ENCODE data around the gene ADGRL2.
"Not testable (repeated sequence)": the region's sequence is repeated elsewhere in the genome, so short reads cannot be mapped to it uniquely, and the experiment has no call there.

The ADGRL2 gene

GRCh38 chr1:81885291-81885690 lies 84.6 kb downstream of the ADGRL2 start:
- H3K4me3 ChIP-seq (ENCODE audit: low read depth, low read length): no peak overlapping the region
- no peak for DNase-seq (ENCODE audit: low read depth)
- in situ Hi-C loops (cut with HindIII; ENCODE audit: low sequenced_read_pairs): loop anchor here (5.0 kb wide), 1 partner anchor 53 kb away; no protein-coding TSS in a partner anchor
- TF ChIP-seq, protein P1, sequence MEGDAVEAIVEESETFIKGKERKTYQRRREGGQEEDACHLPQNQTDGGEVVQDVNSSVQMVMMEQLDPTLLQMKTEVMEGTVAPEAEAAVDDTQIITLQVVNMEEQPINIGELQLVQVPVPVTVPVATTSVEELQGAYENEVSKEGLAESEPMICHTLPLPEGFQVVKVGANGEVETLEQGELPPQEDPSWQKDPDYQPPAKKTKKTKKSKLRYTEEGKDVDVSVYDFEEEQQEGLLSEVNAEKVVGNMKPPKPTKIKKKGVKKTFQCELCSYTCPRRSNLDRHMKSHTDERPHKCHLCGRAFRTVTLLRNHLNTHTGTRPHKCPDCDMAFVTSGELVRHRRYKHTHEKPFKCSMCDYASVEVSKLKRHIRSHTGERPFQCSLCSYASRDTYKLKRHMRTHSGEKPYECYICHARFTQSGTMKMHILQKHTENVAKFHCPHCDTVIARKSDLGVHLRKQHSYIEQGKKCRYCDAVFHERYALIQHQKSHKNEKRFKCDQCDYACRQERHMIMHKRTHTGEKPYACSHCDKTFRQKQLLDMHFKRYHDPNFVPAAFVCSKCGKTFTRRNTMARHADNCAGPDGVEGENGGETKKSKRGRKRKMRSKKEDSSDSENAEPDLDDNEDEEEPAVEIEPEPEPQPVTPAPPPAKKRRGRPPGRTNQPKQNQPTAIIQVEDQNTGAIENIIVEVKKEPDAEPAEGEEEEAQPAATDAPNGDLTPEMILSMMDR (IDR thresholded peaks at IDR 0.05; ENCODE audit: low read depth, low read length, missing control alignments): no peak

DNA sequence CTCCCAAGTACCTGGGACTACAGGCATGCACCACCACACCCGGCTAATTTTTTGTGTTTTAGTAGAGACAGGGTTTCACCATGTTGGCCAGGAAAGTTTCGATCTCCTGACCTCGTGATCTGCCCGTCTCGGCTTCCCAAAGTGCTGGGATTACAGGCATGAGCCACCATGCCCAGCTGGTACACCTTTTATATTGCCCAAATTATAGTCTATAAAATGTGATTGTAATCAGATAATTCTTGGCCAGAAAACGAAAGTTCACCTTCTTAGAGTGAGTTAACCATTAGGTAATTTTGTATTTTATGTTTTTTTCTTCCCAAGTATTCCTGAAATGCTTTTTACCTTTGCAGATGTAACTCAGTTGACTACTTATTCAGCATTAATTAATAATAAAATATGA lies 85.6 kb downstream of the ADGRL2 start:
- H3K4me3 ChIP-seq (ENCODE audit: low read depth, low read length): not testable (repeated sequence)
- in situ Hi-C loops (cut with HindIII; ENCODE audit: low sequenced_read_pairs): loop anchor here (5.0 kb wide), 1 partner anchor 54 kb away; no protein-coding TSS in a partner anchor

GRCh38 chr1:81887421-81888144 lies 86.8 kb downstream of the ADGRL2 start:
- in situ Hi-C loops (cut with HindIII; ENCODE audit: low sequenced_read_pairs): loop anchor here (5.0 kb wide), 1 partner anchor 55 kb away; no protein-coding TSS in a partner anchor
- no peak for DNase-seq (ENCODE audit: low read depth)
- TF ChIP-seq, protein P1 (IDR thresholded peaks at IDR 0.05; ENCODE audit: low read depth, low read length, missing control alignments): no peak
- H3K4me3 ChIP-seq (ENCODE audit: low read depth, low read length): no peak overlapping the region

More for the DNA sequence above, 85.6 kb downstream of the ADGRL2 start:
- not testable (repeated sequence) for DNase-seq (ENCODE audit: low read depth)

GRCh38 chr1:81889166-81889565 lies 88.4 kb downstream of the ADGRL2 start:
- H3K4me3 ChIP-seq (ENCODE audit: low read depth, low read length): no peak overlapping the region
- TF ChIP-seq, protein P1 (IDR thresholded peaks at IDR 0.05; ENCODE audit: low read depth, low read length, missing control alignments): no peak
- in situ Hi-C loops (cut with HindIII; ENCODE audit: low sequenced_read_pairs): loop anchor here (5.0 kb wide), 1 partner anchor 57 kb away; no protein-coding TSS in a partner anchor
- DNase-seq (ENCODE audit: low read depth): no peak

- in situ Hi-C loops (cut with HindIII; ENCODE audit: low sequenced_read_pairs): no loop called here
- no peak for DNase-seq (ENCODE audit: low read depth)
- no peak overlapping the region for H3K4me3 ChIP-seq (ENCODE audit: low read depth, low read length)
- TF ChIP-seq, protein P1 (IDR thresholded peaks at IDR 0.05; ENCODE audit: low read depth, low read length, missing control alignments): no peak
These were observed 94.1 kb downstream of the ADGRL2 start for GRCh38 chr1:81894867-81895266.

GRCh38 chr1:81899214-81899821 lies 98.6 kb downstream of the ADGRL2 start:
- H3K4me3 ChIP-seq (ENCODE audit: low read depth, low read length): no peak overlapping the region
- DNase-seq (ENCODE audit: low read depth): no peak
- TF ChIP-seq, protein P1 (IDR thresholded peaks at IDR 0.05; ENCODE audit: low read depth, low read length, missing control alignments): no peak
- in situ Hi-C loops (cut with HindIII; ENCODE audit: low sequenced_read_pairs): no loop called here

- TF ChIP-seq, protein P1 (IDR thresholded peaks at IDR 0.05; ENCODE audit: low read depth, low read length, missing control alignments): no peak
- in situ Hi-C loops (cut with HindIII; ENCODE audit: low sequenced_read_pairs): no loop called here
- no peak overlapping the region for H3K4me3 ChIP-seq (ENCODE audit: low read depth, low read length)
- no peak for DNase-seq (ENCODE audit: low read depth)
These were observed 106.8 kb downstream of the ADGRL2 start for GRCh38 chr1:81907575-81907974.

All from astrocyte of the cerebellum (primary cell).